HUDEP-2 (cell line): ENCODE results near the gene RYR1.

Experiments used
- DNase-seq, 76 experiments: peaks; one replicate each; lab custom pipeline; 2025; ENCODE audit not compliant: unreplicated experiment in 76 of 76; lab: John Stamatoyannopoulos, UW

RYR1 gene

GRCh38 chr19:38632476-38633213, 199.2 kb downstream of the RYR1 start:
- peak in 22 of 76 experiments; percentile 19 to 90 (median 66) for DNase-seq

- DNase-seq, result peak in 64 of 76 experiments; percentile 20 to 84 (median 60)
These were observed 201.4 kb downstream of the RYR1 start for GRCh38 chr19:38634757-38635482.

GRCh38 chr19:38635483-38636399, 202.2 kb downstream of the RYR1 start:
- no peak for DNase-seq
